ENCODE results near the gene POFUT2. TPM values are rescaled to one million over a fixed set of nuclear protein-coding genes. Genes with fewer than 3 reads are reported as not detected.

The POFUT2 gene
- total and polyA plus RNA-seq, 3 experiments from 2014 or later, result 4.9 to 14.5 (median 13.5) TPM

DNA sequence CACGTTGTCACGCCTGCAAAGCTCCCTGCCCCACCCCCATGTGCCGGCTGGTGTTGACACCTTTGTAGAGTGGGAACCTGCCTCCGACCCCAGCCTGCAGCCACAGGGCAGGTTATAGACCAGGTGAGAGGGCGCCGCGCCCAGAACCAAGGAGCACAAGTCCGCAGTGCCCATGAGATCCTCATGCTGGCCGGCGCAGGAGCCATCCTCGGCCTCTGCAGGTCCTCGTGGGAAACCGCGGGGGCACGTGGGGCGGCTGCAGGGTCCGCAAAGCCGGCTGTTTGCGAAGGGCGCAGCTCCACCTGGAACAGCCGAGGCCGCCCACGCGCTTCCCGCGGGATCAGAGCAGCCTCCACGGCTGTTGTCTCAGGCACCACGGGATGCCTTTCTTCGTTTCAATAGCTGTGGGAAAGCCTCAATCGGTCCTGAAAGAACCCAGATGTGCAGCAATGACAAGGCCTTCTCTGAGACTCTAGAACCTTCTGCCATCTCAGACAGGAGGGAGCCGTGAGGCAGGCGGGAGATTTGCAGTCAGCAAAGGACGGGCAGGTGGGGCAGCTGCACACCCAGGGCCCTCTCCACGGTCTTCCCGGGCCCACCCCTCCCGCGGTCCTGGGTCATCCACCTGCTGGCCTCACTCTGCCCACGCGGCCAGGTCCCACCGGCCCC, 29.9 kb downstream of the POFUT2 start:
- Mint-ChIP-seq H3K27me3 (peaks cover 4% of the 10 kb centered on the region in 2 donors), H3K4me1 (peaks cover 7 to 32% (median 20%) of the 10 kb centered on the region in 3 donors), H3K9me3 (no peaks in the 10 kb centered on the region), H3K36me3 (no peaks in the 10 kb centered on the region), H3K4me3 (no peak overlapping the region), H3K27ac (no peak overlapping the region)
- ChIA-PET CTCF (interaction anchor here (1.2 kb wide), 1 partner anchor 120 kb away, joined by 3 read pairs; no protein-coding TSS in a partner anchor), POLR2A (interaction anchor here (0.5 kb wide), 1 partner anchor 180 kb away, joined by 3 read pairs; no protein-coding TSS in a partner anchor)
- H3K36me3 ChIP-seq (ENCODE audit: insufficient read depth, low read length), result no peaks in the 10 kb centered on the region
- no peak overlapping the region for H3K27ac ChIP-seq (ENCODE audit: low read depth, low read length)
- H3K4me1 ChIP-seq (ENCODE audit: insufficient read depth, low read length), result peaks cover 22% of the 10 kb centered on the region
- no peak overlapping the region for H3K4me3 ChIP-seq (ENCODE audit: low read length)
- no peaks in the 10 kb centered on the region for H3K9me3 ChIP-seq (ENCODE audit: low read length)
- no peak for DNase-seq
- peaks cover 5% of the 10 kb centered on the region for H3K27me3 ChIP-seq (ENCODE audit: insufficient read depth, low read length, poor library complexity, severe bottlenecking)

DNA sequence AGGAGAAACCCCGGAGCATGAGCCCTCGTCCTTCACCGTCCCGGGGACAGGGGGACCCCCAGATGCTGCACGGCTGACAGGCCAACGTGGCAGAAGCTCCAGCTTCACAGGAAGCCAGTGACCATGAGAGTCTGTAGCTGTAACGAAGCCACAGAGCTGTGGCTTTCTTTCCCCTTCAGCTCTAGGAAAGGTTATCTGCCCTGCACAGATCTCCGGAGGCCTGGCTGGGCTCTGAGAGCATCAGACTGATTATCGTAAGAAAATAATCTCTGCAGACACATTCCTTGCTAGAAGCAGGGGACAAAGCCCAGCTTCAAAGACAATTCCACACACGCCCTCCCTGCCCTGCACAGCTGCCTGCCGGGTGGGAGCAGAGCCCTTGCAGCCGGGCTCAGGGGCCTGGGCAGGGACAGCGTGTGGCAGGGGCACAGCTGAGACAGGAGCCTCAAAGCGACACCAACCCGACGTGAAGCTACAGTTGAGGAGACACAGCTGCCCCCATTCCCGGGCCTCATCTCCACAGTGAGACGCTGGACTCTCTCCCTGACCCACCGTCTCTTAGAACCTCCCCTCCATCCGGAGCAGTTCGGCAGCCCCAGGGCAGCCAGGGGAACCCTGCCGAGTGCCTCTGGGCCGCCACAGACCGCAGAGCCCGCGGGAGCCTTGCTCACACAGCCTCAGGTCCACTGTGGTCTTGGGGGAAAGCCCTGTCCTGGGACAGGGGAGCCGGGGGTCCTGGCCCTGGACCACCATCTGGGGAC, 30.6 kb downstream of the POFUT2 start:
- no peak for DNase-seq
- CTCF ChIA-PET, result interaction anchor here (1.2 kb wide), 1 partner anchor 119 kb away, joined by 3 read pairs; no protein-coding TSS in a partner anchor

DNA sequence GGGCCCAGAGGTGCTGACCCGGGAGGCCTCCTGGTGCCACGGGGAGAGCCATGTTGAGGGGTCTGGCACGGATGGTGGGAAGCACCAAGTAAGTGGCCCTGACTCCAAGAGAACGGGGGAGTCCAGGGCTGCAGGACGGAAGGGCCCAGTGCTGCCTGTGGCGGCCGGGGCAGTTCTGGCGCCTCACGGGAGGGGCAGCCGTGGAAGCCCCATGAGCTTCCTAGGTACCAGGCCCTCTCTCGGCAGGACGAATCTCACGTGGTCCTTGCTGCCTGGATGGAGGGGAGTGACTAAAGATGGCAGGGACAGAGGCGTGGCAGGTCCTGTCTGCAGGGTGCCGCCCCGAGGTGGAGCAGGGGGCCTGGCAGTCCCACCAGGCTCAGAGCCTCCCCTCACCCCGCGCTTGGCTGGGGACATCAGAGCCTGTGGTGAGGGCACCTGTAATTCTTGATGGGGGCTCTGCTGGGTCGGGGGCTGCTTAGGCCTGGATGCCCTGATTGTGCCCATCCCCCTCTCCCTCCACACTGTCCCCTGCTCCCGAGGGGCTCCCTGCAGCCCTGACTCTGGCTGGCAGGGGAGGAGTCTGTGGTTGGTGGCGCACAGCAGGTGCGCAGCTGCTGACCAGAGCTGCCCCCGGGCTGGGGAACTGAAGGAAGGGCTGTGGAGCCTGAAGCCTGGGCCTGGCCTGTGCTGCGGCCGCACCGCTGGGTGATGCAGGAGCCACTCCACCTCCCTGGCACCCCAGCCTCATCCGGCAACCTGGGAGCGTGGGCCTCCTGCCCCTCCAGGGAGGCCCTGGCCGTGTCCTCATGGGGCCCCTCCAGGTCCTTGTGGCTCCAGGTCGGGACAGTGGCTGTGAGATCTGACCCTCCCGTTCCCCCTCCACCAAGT, 31.4 kb downstream of the POFUT2 start:
- H3K4me3 Mint-ChIP-seq, result peak overlapping the region in 4 of 7 donors; percentile 46 to 82 (median 62)
- peaks cover 7 to 32% (median 20%) of the 10 kb centered on the region in 3 donors for H3K4me1 Mint-ChIP-seq
- no peak overlapping the region for H3K27ac ChIP-seq (ENCODE audit: low read depth, low read length)
- no peaks in the 10 kb centered on the region for H3K36me3 ChIP-seq (ENCODE audit: insufficient read depth, low read length)
- H3K9me3 Mint-ChIP-seq, result no peaks in the 10 kb centered on the region
- H3K4me3 ChIP-seq (ENCODE audit: low read length), result no peak overlapping the region
- H3K36me3 Mint-ChIP-seq, result no peaks in the 10 kb centered on the region
- H3K9me3 ChIP-seq (ENCODE audit: low read length), result no peaks in the 10 kb centered on the region
- peaks cover 4% of the 10 kb centered on the region in 2 donors for H3K27me3 Mint-ChIP-seq
- POLR2A ChIA-PET, result interaction anchor here (0.7 to 1.4 kb wide), 2 partner anchors 28 to 53 kb away, joined by 4 to 5 read pairs; no protein-coding TSS in a partner anchor
- H3K4me1 ChIP-seq (ENCODE audit: insufficient read depth, low read length), result peaks cover 22% of the 10 kb centered on the region
- no peak for DNase-seq
- peaks cover 5% of the 10 kb centered on the region for H3K27me3 ChIP-seq (ENCODE audit: insufficient read depth, low read length, poor library complexity, severe bottlenecking)
- CTCF ChIA-PET, result interaction anchor here (1.2 kb wide), 1 partner anchor 118 kb away, joined by 3 read pairs; no protein-coding TSS in a partner anchor
- peak overlapping the region in 3 of 8 donors; percentile 11 to 83 (median 70) for H3K27ac Mint-ChIP-seq

More for the DNA sequence above, 30.6 kb downstream of the POFUT2 start:
- no peaks in the 10 kb centered on the region for H3K36me3 Mint-ChIP-seq
- Histone ChIP-seq H3K36me3 (ENCODE audit: insufficient read depth, low read length) (no peaks in the 10 kb centered on the region), H3K9me3 (ENCODE audit: low read length) (no peaks in the 10 kb centered on the region), H3K27ac (ENCODE audit: low read depth, low read length) (no peak overlapping the region), H3K4me3 (ENCODE audit: low read length) (no peak overlapping the region), H3K4me1 (ENCODE audit: insufficient read depth, low read length) (peaks cover 22% of the 10 kb centered on the region), H3K27me3 (ENCODE audit: insufficient read depth, low read length, poor library complexity, severe bottlenecking) (peaks cover 5% of the 10 kb centered on the region)
- H3K4me3 Mint-ChIP-seq, result peak overlapping the region in 3 of 7 donors; percentile 41 to 70 (median 56)
- no peaks in the 10 kb centered on the region for H3K9me3 Mint-ChIP-seq
- POLR2A ChIA-PET, result interaction anchor here (0.7 to 1.4 kb wide), 2 partner anchors 29 to 54 kb away, joined by 4 to 5 read pairs; no protein-coding TSS in a partner anchor
- peaks cover 7 to 32% (median 20%) of the 10 kb centered on the region in 3 donors for H3K4me1 Mint-ChIP-seq
- peak overlapping the region in 3 of 8 donors; percentile 11 to 51 (median 29) for H3K27ac Mint-ChIP-seq
- H3K27me3 Mint-ChIP-seq, result peaks cover 4% of the 10 kb centered on the region in 2 donors

DNA sequence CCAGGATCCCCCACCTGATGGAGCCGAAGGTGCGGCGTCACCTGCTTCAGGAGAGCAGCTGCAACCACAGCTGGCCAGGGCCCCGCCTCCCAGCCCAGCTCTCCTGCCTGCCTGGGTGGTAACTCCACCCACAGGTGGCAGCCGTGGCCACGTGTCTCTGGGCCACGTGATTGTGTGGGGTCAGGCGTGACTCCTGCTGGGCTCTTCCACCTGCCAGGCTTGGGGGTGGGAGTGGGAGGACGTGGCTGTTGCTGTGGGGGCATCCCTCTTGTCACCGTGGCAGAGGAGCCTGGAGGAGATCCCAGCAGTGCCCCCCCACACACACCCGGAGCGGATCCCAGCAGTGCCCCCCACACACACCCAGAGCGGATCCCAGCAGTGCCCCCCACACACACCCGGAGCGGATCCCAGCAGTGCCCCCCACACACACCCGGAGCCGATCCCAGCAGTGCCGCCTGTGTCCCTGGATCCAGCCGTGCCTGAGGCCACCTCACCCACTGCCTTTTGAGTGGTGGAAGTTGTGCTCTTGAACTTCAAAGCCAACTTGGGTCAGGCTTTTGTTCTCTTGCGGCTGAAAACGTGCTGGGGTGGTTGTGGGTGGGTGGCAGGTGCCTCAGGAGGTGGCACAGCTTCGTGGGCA, 32.2 kb downstream of the POFUT2 start:
- peaks cover 22% of the 10 kb centered on the region for H3K4me1 ChIP-seq (ENCODE audit: insufficient read depth, low read length)
- peak in 3 of 5 donors; percentile 28 to 64 (median 49) for DNase-seq
- no peak overlapping the region for H3K27ac ChIP-seq (ENCODE audit: low read depth, low read length)
- H3K4me3 ChIP-seq (ENCODE audit: low read length), result no peak overlapping the region
- Mint-ChIP-seq H3K4me1 (peaks cover 7 to 32% (median 20%) of the 10 kb centered on the region in 3 donors), H3K4me3 (peak overlapping the region in 5 of 7 donors; percentile 53 to 82 (median 63)), H3K36me3 (no peaks in the 10 kb centered on the region), H3K9me3 (no peaks in the 10 kb centered on the region), H3K27ac (peak overlapping the region in 3 of 8 donors; percentile 36 to 96 (median 70)), H3K27me3 (peaks cover 4% of the 10 kb centered on the region in 2 donors)
- H3K9me3 ChIP-seq (ENCODE audit: low read length), result no peaks in the 10 kb centered on the region
- H3K36me3 ChIP-seq (ENCODE audit: insufficient read depth, low read length), result no peaks in the 10 kb centered on the region
- peaks cover 5% of the 10 kb centered on the region for H3K27me3 ChIP-seq (ENCODE audit: insufficient read depth, low read length, poor library complexity, severe bottlenecking)
- ChIA-PET CTCF (no interaction called here), POLR2A (no interaction called here)

DNA sequence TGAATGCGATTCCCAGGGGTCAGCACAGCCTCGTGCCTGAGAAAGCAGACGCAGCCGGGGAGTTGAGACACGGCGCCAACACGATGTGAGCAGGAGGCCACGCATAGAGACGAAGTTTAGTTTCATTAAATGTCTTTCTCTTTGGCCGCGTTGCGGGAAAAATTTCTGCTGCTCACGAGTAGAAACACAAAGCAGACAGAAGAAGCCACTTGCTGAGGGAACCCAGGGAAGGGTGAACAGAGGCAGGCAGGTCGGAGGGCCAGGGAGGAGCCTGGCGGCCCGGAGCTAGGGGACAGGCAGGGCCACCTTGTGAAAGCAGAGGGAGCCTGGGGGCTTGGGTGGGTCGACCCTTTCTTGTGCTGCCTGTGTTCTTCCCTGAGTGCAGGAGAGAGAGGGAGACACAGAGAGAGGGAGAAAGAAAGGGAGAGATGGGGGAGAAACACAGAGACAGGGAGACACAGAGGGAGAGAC, 33.2 kb downstream of the POFUT2 start:
- Histone ChIP-seq H3K4me3 (ENCODE audit: low read length) (no peak overlapping the region), H3K36me3 (ENCODE audit: insufficient read depth, low read length) (no peaks in the 10 kb centered on the region), H3K27ac (ENCODE audit: low read depth, low read length) (no peak overlapping the region), H3K27me3 (ENCODE audit: insufficient read depth, low read length, poor library complexity, severe bottlenecking) (peaks cover 5% of the 10 kb centered on the region), H3K9me3 (ENCODE audit: low read length) (no peaks in the 10 kb centered on the region), H3K4me1 (ENCODE audit: insufficient read depth, low read length) (peaks cover 22% of the 10 kb centered on the region)
- H3K4me3 Mint-ChIP-seq, result peak overlapping the region in 5 of 7 donors; percentile 38 to 70 (median 63)
- POLR2A ChIA-PET, result no interaction called here
- H3K4me1 Mint-ChIP-seq, result peaks cover 7 to 32% (median 20%) of the 10 kb centered on the region in 3 donors
- CTCF ChIA-PET, result no interaction called here
- peaks cover 4% of the 10 kb centered on the region in 2 donors for H3K27me3 Mint-ChIP-seq
- no peaks in the 10 kb centered on the region for H3K36me3 Mint-ChIP-seq
- no peak for DNase-seq
- no peaks in the 10 kb centered on the region for H3K9me3 Mint-ChIP-seq
- H3K27ac Mint-ChIP-seq, result peak overlapping the region in 3 of 8 donors; percentile 36 to 78 (median 66)

DNA sequence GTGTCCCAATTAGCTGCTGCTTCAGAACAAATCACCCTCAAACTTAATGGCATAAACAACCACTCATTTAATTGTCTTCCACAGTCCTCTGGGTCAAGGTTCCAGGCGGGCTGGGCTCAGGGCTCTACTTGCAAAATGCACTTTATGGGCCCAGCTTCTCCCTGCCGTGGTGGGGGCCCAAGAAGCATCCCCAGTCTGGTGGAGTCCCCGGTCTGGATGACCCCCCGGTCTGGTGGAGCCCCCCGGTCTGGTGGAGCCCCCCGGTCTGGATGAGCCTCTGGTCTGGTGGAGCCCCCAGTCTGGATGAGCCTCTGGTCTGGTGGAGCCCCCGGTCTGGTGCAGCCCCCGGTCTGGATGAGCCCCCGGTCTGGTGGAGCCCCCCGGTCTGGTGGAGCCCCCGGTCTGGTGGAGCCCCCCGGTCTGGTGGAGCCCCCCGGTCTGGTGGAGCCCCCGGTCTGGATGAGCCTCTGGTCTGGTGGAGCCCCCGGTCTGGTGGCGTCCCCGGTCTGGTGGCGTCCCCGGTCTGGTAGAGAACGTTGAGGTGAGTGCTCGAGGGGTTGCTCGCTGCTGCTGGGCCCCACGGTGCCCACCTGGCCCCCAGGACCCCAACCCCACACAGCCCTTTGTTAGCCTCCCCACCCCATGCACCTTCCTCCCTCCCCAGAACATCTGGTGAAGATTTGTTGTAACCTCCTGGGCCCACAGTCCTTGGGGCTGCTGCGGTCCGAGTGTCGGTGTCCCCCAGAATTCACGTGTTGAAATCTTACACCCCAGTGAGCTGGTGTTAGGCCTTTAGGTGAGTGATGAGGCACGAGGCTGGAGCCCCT, 33.8 kb downstream of the POFUT2 start:
- no peak for DNase-seq
- Mint-ChIP-seq H3K9me3 (no peaks in the 10 kb centered on the region), H3K4me1 (peaks cover 7 to 32% (median 20%) of the 10 kb centered on the region in 3 donors), H3K27ac (no peak overlapping the region), H3K36me3 (no peaks in the 10 kb centered on the region), H3K4me3 (peak overlapping the region in 1 of 7 donors; percentile 40), H3K27me3 (peaks cover 3 to 4% of the 10 kb centered on the region in 2 donors)
- H3K27ac ChIP-seq (ENCODE audit: low read depth, low read length), result no peak overlapping the region
- no peaks in the 10 kb centered on the region for H3K36me3 ChIP-seq (ENCODE audit: insufficient read depth, low read length)
- H3K4me3 ChIP-seq (ENCODE audit: low read length), result no peak overlapping the region
- no peaks in the 10 kb centered on the region for H3K9me3 ChIP-seq (ENCODE audit: low read length)
- POLR2A ChIA-PET, result no interaction called here
- CTCF ChIA-PET, result no interaction called here
- peaks cover 5% of the 10 kb centered on the region for H3K27me3 ChIP-seq (ENCODE audit: insufficient read depth, low read length, poor library complexity, severe bottlenecking)
- H3K4me1 ChIP-seq (ENCODE audit: insufficient read depth, low read length), result peaks cover 22% of the 10 kb centered on the region

All from CD8-positive, alpha-beta memory T cell (primary cell).